Panc1 (cell line): Measurements from ENCODE around the gene CTDSP1.

Source experiments
- CTCF ChIP-seq: fragments of 450-650 bp; IDR thresholded peaks from 2 replicates; pipeline ENCODE4 v1.5.1; 2017; ENCODE audit warnings: mild to moderate bottlenecking
- POLR2AphosphoS5 ChIP-seq: IDR thresholded peaks from 2 replicates; pipeline ENCODE4 v1.6.1; 2012; ENCODE audit warnings: mild to moderate bottlenecking, low read depth, low read length, moderate library complexity
- REST ChIP-seq, 2 experiments: IDR thresholded peaks; 2 replicates each; pipeline ENCODE4 v1.6.1; 2011 to 2012; ENCODE audit warnings: low read depth in 2 of 2, control low read depth in 1 of 2, low read length in 1 of 2, mild to moderate bottlenecking in 1 of 2, moderate library complexity in 1 of 2; ENCODE audit not compliant: insufficient read depth in 1 of 2

GRCh38 chr2:218429911-218430692 lies 30.4 kb downstream of the CTDSP1 start:
- TF ChIP-seq REST (IDR thresholded peaks at IDR 0.05; ENCODE audit: insufficient read depth in 1 of 2, low read depth in 2 of 2, low read length in 1 of 2), result no peak
- TF ChIP-seq CTCF, result no peak
- TF ChIP-seq POLR2AphosphoS5, result no peak
